K562 (cell line): ENCODE measurements around the gene KDF1.

Experiments
- CBX3 ChIP-seq, 2 experiments: IDR thresholded peaks; 1 replicate in 1 of 2; 2 replicates in 1 of 2; pipeline ENCODE4 v1.6.1; 2012; ENCODE audit warnings: inconsistent platforms in 2 of 2, low read length in 2 of 2, borderline replicate concordance in 1 of 2, control low read depth in 1 of 2
- POLR2A ChIP-seq: fragments of 450-650 bp; conservative IDR thresholded peaks from 2 replicates; pipeline ENCODE4 v1.6.1; 2016
- REST ChIP-seq, 2 experiments: fragments of 450-650 bp; formaldehyde crosslinking in 1 of 2; IDR thresholded peaks; 2 replicates each; pipeline versions ENCODE4 v1.4.0 to v1.6.1; 2014 to 2020; ENCODE audit warnings: mild to moderate bottlenecking in 2 of 2, borderline replicate concordance in 1 of 2, low read depth in 1 of 2
- YY1 ChIP-seq, 3 experiments: IDR thresholded peaks; 2 replicates each; pipeline ENCODE4 v1.6.1; 2011; ENCODE audit warnings: low read length in 2 of 3, mild to moderate bottlenecking in 2 of 3, moderate library complexity in 2 of 3, borderline replicate concordance in 1 of 3, control low read depth in 1 of 3, low read depth in 1 of 3; ENCODE audit not compliant: insufficient read depth in 3 of 3, insufficient replicate concordance in 2 of 3, control insufficient read depth in 1 of 3, insufficient read length in 1 of 3; ENCODE audit errors: extremely low read depth in 1 of 3
- ZNF324 ChIP-seq: fragments of 250-450 bp; sonication (Bioruptor Pico); IDR thresholded peaks from 2 replicates; pipeline ENCODE4 v1.4.0; 2020; ENCODE audit warnings: mild to moderate bottlenecking
- TF ChIP-seq, protein P1 (sequence below), 3 experiments: IDR thresholded peaks in 2 of 3; conservative IDR thresholded peaks in 1 of 3; 2 replicates each; pipeline ENCODE4 v1.5.1; 2011 to 2012; ENCODE audit warnings: low read length in 3 of 3, mild to moderate bottlenecking in 3 of 3, control low read depth in 2 of 3, improper control_type of control experiment in 1 of 3, inconsistent platforms in 1 of 3, low read depth in 1 of 3, mixed read lengths in 1 of 3, moderate library complexity in 1 of 3; ENCODE audit not compliant: insufficient read depth in 2 of 3

GRCh38 chr1:26921540-26922430 is 38.5 kb downstream of the KDF1 start, which contains the start of gene NUDC:
- TF ChIP-seq, protein P1, sequence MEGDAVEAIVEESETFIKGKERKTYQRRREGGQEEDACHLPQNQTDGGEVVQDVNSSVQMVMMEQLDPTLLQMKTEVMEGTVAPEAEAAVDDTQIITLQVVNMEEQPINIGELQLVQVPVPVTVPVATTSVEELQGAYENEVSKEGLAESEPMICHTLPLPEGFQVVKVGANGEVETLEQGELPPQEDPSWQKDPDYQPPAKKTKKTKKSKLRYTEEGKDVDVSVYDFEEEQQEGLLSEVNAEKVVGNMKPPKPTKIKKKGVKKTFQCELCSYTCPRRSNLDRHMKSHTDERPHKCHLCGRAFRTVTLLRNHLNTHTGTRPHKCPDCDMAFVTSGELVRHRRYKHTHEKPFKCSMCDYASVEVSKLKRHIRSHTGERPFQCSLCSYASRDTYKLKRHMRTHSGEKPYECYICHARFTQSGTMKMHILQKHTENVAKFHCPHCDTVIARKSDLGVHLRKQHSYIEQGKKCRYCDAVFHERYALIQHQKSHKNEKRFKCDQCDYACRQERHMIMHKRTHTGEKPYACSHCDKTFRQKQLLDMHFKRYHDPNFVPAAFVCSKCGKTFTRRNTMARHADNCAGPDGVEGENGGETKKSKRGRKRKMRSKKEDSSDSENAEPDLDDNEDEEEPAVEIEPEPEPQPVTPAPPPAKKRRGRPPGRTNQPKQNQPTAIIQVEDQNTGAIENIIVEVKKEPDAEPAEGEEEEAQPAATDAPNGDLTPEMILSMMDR (IDR thresholded peaks at IDR 0.05 in 2 of 3, conservative IDR thresholded peaks at IDR 0.05 in 1 of 3; ENCODE audit: insufficient read depth in 2 of 3, low read depth in 1 of 3, low read length in 3 of 3), result no peak
- no peak for TF ChIP-seq ZNF324 (CRISPR knock-in tag)
- peak in 1 of 3 experiments; percentile 58 for TF ChIP-seq YY1 (IDR thresholded peaks at IDR 0.05; ENCODE audit: borderline replicate concordance in 1 of 3, control insufficient read depth in 1 of 3, extremely low read depth in 1 of 3, insufficient read depth in 3 of 3, insufficient read length in 1 of 3, insufficient replicate concordance in 2 of 3, low read depth in 1 of 3, low read length in 2 of 3)
- no peak for TF ChIP-seq REST (IDR thresholded peaks at IDR 0.05; ENCODE audit: borderline replicate concordance)
- TF ChIP-seq REST (CRISPR knock-in tag; IDR thresholded peaks at IDR 0.05; ENCODE audit: low read depth), result peak; percentile 77; the same call in 1 of the 2 replicates
- TF ChIP-seq CBX3 (IDR thresholded peaks at IDR 0.05; ENCODE audit: borderline replicate concordance in 1 of 2, low read length in 2 of 2), result peak in 1 of 2 experiments; percentile 76; a peak in 1 of 3 replicates
- TF ChIP-seq POLR2A, result peak; percentile 98
